Endodermal cell (in vitro differentiated cells): ENCODE data around the gene SCNN1G. TPM values are rescaled to one million over a fixed set of nuclear protein-coding genes. Genes with fewer than 3 reads are reported as not detected.
A peak's percentile ranks its signal among the peaks of the same experiment; 100 is the strongest.

Experiments
- DNase-seq: peaks from one replicate; pipeline ENCODE4 v3.0.0-alpha.2; 2017
- H3K27ac ChIP-seq: 2 replicates; pipeline ENCODE4 v1.5.1; 2013; ENCODE audit warnings: mild to moderate bottlenecking, low read depth, low read length, moderate library complexity
- H3K27me3 ChIP-seq: 2 replicates; pipeline ENCODE4 v1.6.1; 2013; ENCODE audit warnings: mild to moderate bottlenecking, low read length, moderate library complexity; ENCODE audit not compliant: insufficient read depth, control insufficient read depth, poor library complexity, severe bottlenecking
- H3K36me3 ChIP-seq: 2 replicates; pipeline ENCODE4 v1.7.0; 2013; ENCODE audit warnings: mild to moderate bottlenecking, low read length, moderate library complexity; ENCODE audit not compliant: control insufficient read depth, insufficient read depth
- H3K4me1 ChIP-seq: one replicate; pipeline ENCODE4 v1.7.0; 2013; ENCODE audit warnings: low read length; ENCODE audit not compliant: control insufficient read depth, insufficient read depth
- H3K4me3 ChIP-seq: 2 replicates; pipeline ENCODE4 v1.5.1; 2013; ENCODE audit warnings: mild to moderate bottlenecking, low read length, moderate library complexity
- H3K9ac ChIP-seq: 2 replicates; pipeline ENCODE4 v1.6.1; 2013; ENCODE audit warnings: mild to moderate bottlenecking, low read length, moderate library complexity; ENCODE audit not compliant: poor library complexity, severe bottlenecking; ENCODE audit errors: extremely low read depth
- H3K9me3 ChIP-seq: 2 replicates; pipeline ENCODE4 v1.6.1; 2013; ENCODE audit warnings: mild to moderate bottlenecking, low read length, moderate library complexity; ENCODE audit not compliant: control insufficient read depth
- H3K27ac Mint-ChIP-seq: 2 replicates; pipeline ENCODE4 v1.8.0; 2020; ENCODE audit warnings: mixed read lengths
- H3K27me3 Mint-ChIP-seq: 2 replicates; pipeline ENCODE4 v1.8.0; 2021; ENCODE audit warnings: mild to moderate bottlenecking, mixed read lengths; ENCODE audit not compliant: insufficient read depth
- H3K36me3 Mint-ChIP-seq: 2 replicates; pipeline ENCODE4 v1.8.0; 2020; ENCODE audit warnings: low read depth, mixed read lengths
- H3K4me1 Mint-ChIP-seq: 2 replicates; pipeline ENCODE4 v1.8.0; 2020; ENCODE audit warnings: mixed read lengths
- H3K4me3 Mint-ChIP-seq: 2 replicates; pipeline ENCODE4 v1.8.0; 2020; ENCODE audit warnings: mild to moderate bottlenecking, moderate library complexity, mixed read lengths
- H3K9me3 Mint-ChIP-seq: 2 replicates; pipeline ENCODE4 v1.8.0; 2020; ENCODE audit warnings: mild to moderate bottlenecking, mixed read lengths
- CTCF ChIP-seq: fragments of 200-600 bp; sonication (generic); conservative IDR thresholded peaks from 2 replicates; pipeline ENCODE4 v1.5.0; 2021; ENCODE audit warnings: antibody characterized with exemption, mild to moderate bottlenecking
- WGBS, 2 experiments: methylation state at CpG; one replicate each; pipeline versions ENCODE4 v1.1.5 to v1.1.7; 2013; ENCODE audit warnings: missing lambda C conversion rate in 2 of 2, mixed read lengths in 1 of 2; ENCODE audit not compliant: insufficient coverage in 1 of 2, insufficient read length in 1 of 2; 5-methylcytosine and 5-hydroxymethylcytosine counted together
- total RNA-seq, 2 donors: library from RNA; stranded (reverse); fragmentation: NEBNext Ultra II Directional in 1 of 2; extraction: Animal tissue kit (Norgen Biotek cat#: 25700) in 1 of 2; gene quantifications; 2 replicates in 1 of 2; 3 replicates in 1 of 2; pipeline ENCODE4 v1.2.1, GENCODE V29; 2021

SCNN1G gene
- total RNA-seq, 2 donors from 2014 or later: 0.09 TPM; not detected in 1

- no peaks in the 10 kb centered on the region for H3K4me1 ChIP-seq
- Mint-ChIP-seq H3K27me3 (no peaks in the 10 kb centered on the region), H3K4me3 (no peak overlapping the region), H3K36me3 (no peaks in the 10 kb centered on the region), H3K9me3 (no peaks in the 10 kb centered on the region), H3K4me1 (peaks cover 6% of the 10 kb centered on the region), H3K27ac (no peak overlapping the region)
- no peaks in the 10 kb centered on the region for H3K36me3 ChIP-seq
- H3K27ac ChIP-seq: no peak overlapping the region
- no peak overlapping the region for H3K9ac ChIP-seq
- H3K4me3 ChIP-seq: no peak overlapping the region
- DNase-seq: no peak
- H3K27me3 ChIP-seq: no peaks in the 10 kb centered on the region
- WGBS, 2 experiments: 71 to 80% methylated on average over 1 of the region's 1 CpG
- TF ChIP-seq CTCF: no peak
- H3K9me3 ChIP-seq: no peaks in the 10 kb centered on the region
Observed at GRCh38 chr16:23236983-23237382, 54.4 kb downstream of the SCNN1G start.

- Histone ChIP-seq H3K4me3 (no peak overlapping the region), H3K9me3 (no peaks in the 10 kb centered on the region), H3K27ac (no peak overlapping the region), H3K27me3 (no peaks in the 10 kb centered on the region), H3K9ac (no peak overlapping the region), H3K4me1 (no peaks in the 10 kb centered on the region), H3K36me3 (no peaks in the 10 kb centered on the region)
- DNase-seq: no peak
- Mint-ChIP-seq H3K27ac (no peak overlapping the region), H3K4me3 (no peak overlapping the region), H3K36me3 (no peaks in the 10 kb centered on the region), H3K4me1 (peaks cover 6% of the 10 kb centered on the region), H3K9me3 (no peaks in the 10 kb centered on the region), H3K27me3 (no peaks in the 10 kb centered on the region)
- WGBS, 2 experiments: 93% methylated on average over 1 of the region's 1 CpG; no CpG with 5 or more reads in 1 of the 2 experiments
- no peak for TF ChIP-seq CTCF
Observed at GRCh38 chr16:23240994-23241393, 58.4 kb downstream of the SCNN1G start.

GRCh38 chr16:23244122-23244521 lies 61.6 kb downstream of the SCNN1G start:
- no peak overlapping the region for H3K27ac ChIP-seq
- Mint-ChIP-seq H3K4me1 (peaks cover 6% of the 10 kb centered on the region), H3K9me3 (no peaks in the 10 kb centered on the region), H3K27me3 (no peaks in the 10 kb centered on the region), H3K36me3 (no peaks in the 10 kb centered on the region), H3K4me3 (no peak overlapping the region), H3K27ac (no peak overlapping the region)
- no peak overlapping the region for H3K4me3 ChIP-seq
- TF ChIP-seq CTCF: peak; percentile 46
- no peaks in the 10 kb centered on the region for H3K4me1 ChIP-seq
- H3K9me3 ChIP-seq: no peaks in the 10 kb centered on the region
- no peaks in the 10 kb centered on the region for H3K27me3 ChIP-seq
- no peak overlapping the region for H3K9ac ChIP-seq
- H3K36me3 ChIP-seq: no peaks in the 10 kb centered on the region
- no peak for DNase-seq
